ENCODE measurements around the gene ACP1.
"Not testable (repeated sequence)": the region's sequence is repeated elsewhere in the genome, so short reads cannot be mapped to it uniquely, and the experiment has no call there.

The ACP1 gene

DNA sequence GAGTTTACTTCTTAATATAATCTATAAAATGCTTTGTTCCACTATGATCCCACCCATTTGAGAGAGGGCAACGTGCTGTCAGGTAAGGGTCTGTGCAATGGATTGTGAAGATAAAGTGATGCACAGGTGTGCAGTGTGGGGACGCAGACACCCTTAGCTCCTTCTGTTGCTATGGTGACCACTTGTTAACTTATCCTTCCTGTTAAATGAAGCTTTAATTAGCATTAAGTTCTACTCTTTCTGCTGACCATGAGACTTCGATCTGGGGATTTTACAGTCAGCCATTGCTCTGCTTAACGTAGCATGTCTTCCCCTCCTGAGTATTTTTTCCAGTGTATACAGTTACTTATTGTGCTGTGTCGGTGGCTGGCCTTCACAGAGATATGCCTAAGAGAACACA is 46.2 kb downstream of the ACP1 start:
- DNase-seq (ENCODE audit: low read depth), result no peak

DNA sequence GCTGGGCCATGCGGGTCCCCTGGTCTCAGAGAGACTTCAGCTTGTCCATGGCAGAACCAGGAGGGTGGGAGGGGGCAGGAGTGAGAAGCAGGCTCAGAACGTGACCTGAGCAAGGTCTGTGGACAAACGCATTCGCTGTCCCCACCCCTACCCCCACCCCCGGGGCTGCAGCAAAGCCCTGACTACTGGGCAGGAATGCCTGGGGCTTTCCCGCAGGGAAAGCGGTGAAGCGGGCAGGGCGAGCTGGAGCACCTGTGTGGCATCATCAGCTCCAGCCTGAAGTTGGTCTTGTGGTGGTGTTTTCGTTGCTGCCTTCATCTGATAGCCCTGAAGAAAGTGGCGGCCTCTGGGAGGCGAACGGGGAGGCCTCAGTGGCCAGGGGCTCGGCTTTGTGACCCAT is 49.2 kb downstream of the ACP1 start:
- no peak for DNase-seq (ENCODE audit: low read depth)

DNA sequence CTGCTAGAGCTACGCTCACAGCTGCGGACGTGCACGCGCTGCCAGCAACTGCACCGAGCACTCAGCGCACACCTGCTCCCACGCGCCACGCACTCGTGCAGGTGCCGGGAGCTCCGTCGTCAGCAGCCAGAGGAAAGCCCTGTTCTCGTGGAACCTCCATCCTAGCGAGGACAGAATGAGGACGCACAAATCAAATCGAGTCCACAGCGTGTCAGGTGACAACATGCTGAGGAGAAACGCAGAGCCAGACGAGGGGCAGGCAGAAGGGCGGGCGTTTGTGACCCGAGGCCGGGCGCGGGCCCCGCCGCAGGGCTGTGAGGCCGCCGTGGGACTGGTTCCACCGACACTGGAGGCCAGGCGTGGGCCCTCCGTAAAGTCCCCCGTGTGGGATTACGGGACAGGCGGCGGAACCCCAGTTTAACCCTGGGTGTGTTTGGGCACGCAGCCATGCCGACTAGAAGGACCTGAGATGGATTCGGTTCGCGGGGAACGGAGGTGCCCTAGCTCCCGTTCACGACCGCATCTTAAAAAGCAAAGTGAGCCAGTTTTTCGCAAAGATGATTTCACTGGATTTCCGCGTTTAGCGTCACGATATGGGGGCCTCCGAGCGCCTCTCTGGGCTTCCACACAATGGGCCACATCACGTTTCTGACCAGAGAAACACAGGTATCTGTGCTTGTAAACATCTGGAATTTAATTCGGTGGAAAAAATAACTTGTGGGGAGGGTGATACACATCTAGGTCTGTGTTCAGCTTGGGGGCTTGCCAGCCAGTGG is 50.0 kb downstream of the ACP1 start:
- DNase-seq (ENCODE audit: low read depth), result no peak

DNA sequence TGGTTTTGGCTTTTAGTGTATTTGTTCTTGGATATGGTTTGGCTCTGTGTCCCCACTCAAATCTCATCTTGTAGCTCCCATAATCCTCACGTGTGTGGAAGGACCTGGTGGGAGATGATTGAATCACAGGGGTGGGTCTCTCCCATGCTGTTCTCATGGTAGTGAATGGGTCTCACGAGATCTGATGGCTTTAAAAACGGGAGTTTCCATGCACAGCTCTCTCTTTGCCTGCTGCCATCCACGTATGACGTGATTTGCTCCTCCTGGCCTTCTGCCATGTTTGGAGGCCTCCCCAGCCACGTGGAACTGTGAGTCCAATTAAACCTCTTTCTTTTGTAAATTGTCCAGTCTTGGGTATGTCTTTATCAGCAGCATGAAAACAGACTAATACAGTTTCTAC is 51.2 kb downstream of the ACP1 start:
- not testable (repeated sequence) for DNase-seq (ENCODE audit: low read depth)

DNA sequence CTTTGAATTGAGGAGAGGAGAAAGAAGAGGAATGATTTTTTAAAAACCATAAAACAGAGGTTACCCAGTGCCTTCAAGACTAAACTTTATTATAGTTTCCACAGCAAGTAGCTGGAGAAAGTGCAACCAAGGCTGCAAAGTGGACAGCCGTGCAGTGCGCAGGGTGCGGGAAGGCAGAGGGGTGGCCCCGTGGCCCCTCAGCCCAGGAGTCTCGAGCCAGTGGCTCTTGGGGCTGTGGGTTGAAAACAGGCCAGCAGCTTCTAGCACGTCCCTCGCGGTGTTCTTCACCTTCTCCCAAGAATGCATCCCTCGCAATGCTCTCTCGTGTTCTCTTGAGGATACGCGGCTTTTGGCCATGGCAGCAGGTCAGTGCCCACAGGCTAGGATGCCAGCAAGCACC is 51.6 kb downstream of the ACP1 start:
- no peak for DNase-seq (ENCODE audit: low read depth)

DNA sequence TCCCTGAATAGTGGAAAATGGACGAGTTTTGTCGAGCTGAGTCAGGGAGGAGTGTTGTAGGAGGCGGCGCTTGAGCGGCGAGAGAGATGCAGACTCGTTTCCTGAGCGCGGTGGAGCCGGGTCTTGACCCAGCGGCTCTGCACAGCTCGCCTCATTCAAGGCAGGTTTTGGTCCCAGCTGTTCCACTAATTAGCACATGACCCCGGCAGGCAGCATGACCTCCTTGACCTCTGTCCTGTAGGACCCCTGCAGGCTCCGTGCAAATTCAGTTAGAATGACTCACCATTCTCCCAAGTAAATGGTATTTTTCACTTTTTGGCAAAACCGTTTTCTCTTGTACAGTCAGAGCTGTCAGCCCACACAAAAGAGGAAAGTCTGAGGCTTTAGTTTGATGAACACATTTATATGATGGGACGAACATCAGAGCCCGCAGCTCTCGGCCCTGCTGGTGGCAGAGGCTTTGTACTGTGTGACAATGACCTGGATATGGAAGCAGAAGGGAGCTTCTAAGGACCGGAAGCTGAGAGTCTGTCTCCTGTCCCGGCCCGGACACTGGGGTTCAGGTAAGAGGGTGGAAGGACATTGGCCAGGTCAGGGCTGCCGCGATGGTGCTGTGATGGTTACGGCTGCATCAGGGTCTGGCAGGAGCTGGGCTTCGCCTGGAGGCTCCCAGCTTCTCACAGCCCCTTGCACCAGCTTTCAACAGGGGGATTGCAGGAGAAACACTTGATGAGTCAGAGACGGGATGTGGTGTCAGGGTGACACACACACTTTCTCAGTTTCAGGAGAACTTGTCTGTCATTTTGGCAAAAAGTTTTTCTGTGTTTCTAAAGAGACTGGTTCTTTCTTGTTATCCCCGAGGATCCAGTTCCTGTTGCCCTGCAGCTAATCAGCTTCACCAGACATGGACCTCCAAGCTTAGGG is 53.0 kb downstream of the ACP1 start:
- no peak for DNase-seq (ENCODE audit: low read depth)

DNA sequence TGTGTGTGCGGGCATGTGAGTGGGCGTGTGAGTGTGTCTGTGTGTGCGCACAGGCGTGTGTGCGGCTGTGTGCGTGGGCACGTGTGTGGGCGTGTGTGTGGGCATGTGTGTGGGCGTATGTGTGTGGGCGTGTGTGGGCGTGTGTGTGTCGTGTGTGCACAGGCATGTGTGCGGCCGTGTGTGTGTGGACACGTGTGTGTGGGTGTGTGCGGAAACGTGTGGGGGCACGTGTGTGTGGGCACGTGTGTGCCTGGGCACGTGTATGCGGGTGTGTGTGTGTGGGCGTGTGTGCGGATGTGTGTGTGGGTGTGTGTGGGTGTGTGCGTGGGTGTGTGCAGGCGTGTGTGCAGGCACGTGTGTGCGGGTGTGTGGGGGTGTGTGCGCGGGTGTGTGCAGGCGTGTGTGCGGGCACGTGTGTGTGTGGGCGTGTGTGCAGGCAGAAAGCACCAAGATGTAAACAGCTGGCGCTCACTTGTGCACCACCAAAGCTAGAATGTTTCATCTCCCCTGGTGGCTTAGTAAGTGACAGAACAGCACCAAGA is 54.4 kb downstream of the ACP1 start:
- no peak for DNase-seq (ENCODE audit: low read depth)

DNA sequence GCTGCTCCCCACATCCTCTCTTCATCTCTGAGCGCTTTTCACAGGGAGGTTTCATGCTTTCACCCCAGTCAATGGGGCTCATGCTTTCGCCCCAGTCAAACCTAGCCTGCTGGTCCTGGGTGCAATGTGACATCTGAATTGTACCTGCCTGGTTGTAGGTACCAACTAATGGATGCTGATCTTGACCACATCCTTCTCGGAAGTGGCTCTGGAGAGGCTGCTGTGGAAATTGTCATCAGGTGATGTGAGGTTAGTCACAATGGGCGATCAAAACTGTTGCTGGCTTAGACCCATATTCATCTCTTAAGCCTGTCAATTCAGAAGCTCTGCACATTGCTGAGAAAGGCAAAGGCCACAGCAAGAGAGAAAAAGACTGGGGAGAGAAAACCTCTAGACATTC is 55.8 kb downstream of the ACP1 start:
- no peak for DNase-seq (ENCODE audit: low read depth)

DNA sequence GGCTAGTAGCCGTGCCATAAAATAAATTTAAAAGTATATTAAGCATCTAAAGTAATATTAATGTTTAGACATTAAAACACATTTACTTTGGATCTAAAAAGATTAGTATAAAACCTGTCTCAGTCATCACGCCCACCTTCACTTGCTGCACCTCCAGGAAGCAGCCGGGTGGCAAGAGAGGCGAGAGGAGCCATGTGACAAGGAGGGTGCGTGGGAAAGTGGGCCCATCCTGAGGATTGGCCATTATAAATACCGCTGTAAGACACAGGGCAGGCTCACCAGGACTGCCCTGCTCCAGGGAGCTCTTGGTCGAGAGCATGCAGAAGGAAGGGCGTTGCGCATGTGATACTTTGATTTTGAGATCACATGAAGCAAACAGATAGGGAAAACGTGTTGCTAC is 57.6 kb downstream of the ACP1 start:
- no peak for DNase-seq (ENCODE audit: low read depth)

DNA sequence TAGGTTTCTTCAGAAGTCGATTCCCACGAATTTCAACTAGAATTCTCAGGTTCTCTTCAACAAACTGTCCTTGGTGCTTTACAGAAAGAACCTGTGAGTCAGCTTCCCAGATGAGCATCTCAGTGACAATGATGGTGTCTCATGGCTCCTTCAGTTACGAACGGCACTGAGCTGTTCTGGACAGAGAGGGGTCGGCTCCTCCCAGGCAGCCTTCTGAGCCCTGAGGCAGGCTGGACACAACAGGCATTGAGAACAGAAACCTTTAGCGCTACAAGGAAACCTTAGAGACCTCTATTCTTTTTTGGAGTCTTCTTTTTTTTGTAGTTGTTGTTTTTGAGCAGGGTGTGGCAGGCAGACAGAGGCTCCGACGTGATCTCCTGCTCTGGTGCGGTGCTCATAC is 58.3 kb downstream of the ACP1 start:
- no peak for DNase-seq (ENCODE audit: low read depth)
